Erythroblast (primary cell): ENCODE results near the gene ID3.

Experiments used
- GATA1 ChIP-seq: IDR thresholded peaks from 2 replicates; pipeline ENCODE4 v1.6.1; 2011; ENCODE audit warnings: low read depth, mild to moderate bottlenecking, control low read depth, low read length, moderate library complexity
- POLR2A ChIP-seq: IDR thresholded peaks from 2 replicates; pipeline ENCODE4 v1.6.1; 2011; ENCODE audit warnings: mild to moderate bottlenecking, low read length

DNA sequence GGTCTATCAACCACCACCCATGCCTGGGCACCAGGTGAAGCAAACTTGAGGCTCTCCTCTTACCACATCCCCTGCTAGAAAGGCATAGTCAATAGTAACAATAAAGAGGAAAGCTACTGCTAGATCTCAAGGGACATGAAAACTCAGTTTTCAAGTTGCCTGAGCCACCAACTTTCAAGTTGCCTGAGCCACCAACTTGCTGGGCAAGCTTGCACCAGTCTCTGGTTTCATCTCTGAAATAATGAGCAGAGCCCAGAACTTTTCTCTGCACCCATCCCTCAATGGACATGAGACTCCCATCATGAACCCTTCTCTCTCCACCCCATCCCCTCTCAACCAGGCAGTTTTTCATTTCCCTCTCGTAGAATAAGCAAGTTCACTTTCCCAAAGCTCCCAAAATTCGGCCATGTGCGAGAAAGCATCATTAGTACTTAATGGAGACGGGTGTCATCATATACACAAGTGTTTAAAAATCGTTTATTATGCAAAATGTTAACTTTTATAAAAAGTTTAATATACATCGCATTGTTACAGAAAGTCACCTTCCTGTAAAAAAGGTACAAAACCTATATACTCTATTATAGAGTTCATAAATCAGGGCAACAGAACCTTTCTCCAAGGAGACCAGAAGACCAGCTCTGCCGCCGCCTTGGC, 1.7 kb downstream of the ID3 start:
- TF ChIP-seq POLR2A = no peak
- no peak for TF ChIP-seq GATA1
